Measurements from ENCODE around the gene ESF1. TPM values are rescaled to one million over a fixed set of nuclear protein-coding genes. Genes with fewer than 3 reads are reported as not detected.
A peak's percentile ranks its signal among the peaks of the same experiment; 100 is the strongest.
"Not testable (repeated sequence)": the region's sequence is repeated elsewhere in the genome, so short reads cannot be mapped to it uniquely, and the experiment has no call there.

ESF1 gene
- total RNA-seq, 8 experiments from 2014 or later: 13.9 to 29.6 (median 21.8) TPM

GRCh38 chr20:13756551-13756950 is 28.2 kb downstream of the ESF1 start:
- in situ Hi-C loops (cut with MboI; ENCODE audit: low pct_unique_long_range_greater_than_20kb in 2 of 9, low sequenced_read_pairs in 9 of 9, unreplicated experiment in 9 of 9): loop anchor here in 1 of 9 experiments (25.0 kb wide), 1 partner anchor 819 kb away; no protein-coding TSS in a partner anchor
- Histone ChIP-seq H3K4me1 (replicated peaks in 1 of 2) (no peaks in the 10 kb centered on the region), H3K4me3 (no peak overlapping the region), H3K27ac (no peak overlapping the region)
- WGBS, 10 experiments: 86 to 100% (median 100%) methylated on average over 1 of the region's 1 CpG; no CpG with 5 or more reads in 2 of the 10 experiments
- no peak for ATAC-seq (replicated peaks in 6 of 8)

DNA sequence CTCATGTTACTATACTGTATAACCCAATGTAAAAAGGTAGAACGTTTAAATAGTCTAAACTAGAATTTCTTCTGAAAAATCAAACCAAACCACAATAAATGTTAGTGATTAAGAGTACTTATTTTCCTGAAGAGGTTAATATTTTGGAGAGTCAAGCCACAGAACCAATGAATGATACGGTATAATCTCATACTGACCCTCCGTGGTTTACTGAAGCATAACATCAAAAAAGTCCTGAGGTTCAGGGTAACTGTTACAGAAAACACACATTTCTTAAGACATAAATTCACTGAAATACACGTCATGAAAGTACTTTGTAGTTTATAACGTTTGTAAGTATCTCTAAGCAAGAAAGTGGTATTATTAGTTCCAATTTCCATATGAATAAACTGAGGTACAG is 28.9 kb downstream of the ESF1 start:
- 55 to 100% (median 91%) methylated on average over 1 to 5 of the region's 5 CpGs; no CpG with 5 or more reads in 1 of the 10 experiments for WGBS, 10 experiments
- Histone ChIP-seq H3K4me1 (replicated peaks in 1 of 2) (no peaks in the 10 kb centered on the region), H3K27ac (no peak overlapping the region), H3K4me3 (no peak overlapping the region)
- in situ Hi-C loops (cut with MboI; ENCODE audit: low pct_unique_long_range_greater_than_20kb in 2 of 9, low sequenced_read_pairs in 9 of 9, unreplicated experiment in 9 of 9): loop anchor here in 1 of 9 experiments (25.0 kb wide), 1 partner anchor 819 kb away; no protein-coding TSS in a partner anchor
- ATAC-seq (replicated peaks in 6 of 8): no peak

DNA sequence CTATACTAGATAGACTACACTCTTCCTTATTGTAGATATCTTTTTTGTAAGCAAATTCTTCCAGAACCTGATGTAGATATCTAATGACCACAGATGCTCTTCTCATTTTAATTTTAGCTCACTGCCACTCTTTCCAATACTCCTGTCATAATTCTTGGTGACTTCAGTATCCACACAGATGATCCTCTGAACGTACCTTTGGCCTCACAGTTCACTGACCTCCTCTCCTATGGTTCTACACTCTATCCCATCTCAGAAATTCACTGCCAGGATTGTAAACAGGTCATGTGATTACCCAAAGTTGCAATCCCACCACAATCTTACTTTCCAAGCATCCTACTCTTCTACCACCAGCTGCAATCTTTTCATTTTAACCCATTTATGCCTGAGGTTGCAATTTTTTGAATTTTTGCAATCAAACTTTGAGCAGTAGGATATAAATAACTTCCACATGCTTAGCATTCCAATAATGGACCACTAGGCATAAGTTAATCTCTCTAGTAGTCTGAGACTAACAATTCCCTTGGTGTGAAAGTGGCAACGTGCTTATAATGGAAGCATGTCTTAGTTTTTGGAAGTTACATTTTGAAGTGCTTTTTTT is 31.2 kb downstream of the ESF1 start:
- 90 to 100% (median 98%) methylated on average over 1 to 2 of the region's 2 CpGs for WGBS, 10 experiments
- ATAC-seq (replicated peaks in 6 of 8): no peak
- no peaks in the 10 kb centered on the region for H3K4me1 ChIP-seq (replicated peaks in 1 of 2)
- no peak overlapping the region for H3K27ac ChIP-seq
- in situ Hi-C loops (cut with MboI; ENCODE audit: low pct_unique_long_range_greater_than_20kb in 2 of 9, low sequenced_read_pairs in 9 of 9, unreplicated experiment in 9 of 9): loop anchor here in 1 of 9 experiments (25.0 kb wide), 1 partner anchor 816 kb away; no protein-coding TSS in a partner anchor
- H3K4me3 ChIP-seq: no peak overlapping the region

- Histone ChIP-seq H3K27ac (no peak overlapping the region), H3K4me3 (no peak overlapping the region), H3K4me1 (replicated peaks in 1 of 2) (no peaks in the 10 kb centered on the region)
- in situ Hi-C loops (cut with MboI; ENCODE audit: low pct_unique_long_range_greater_than_20kb in 2 of 9, low sequenced_read_pairs in 9 of 9, unreplicated experiment in 9 of 9): loop anchor here in 1 of 9 experiments (25.0 kb wide), 1 partner anchor 813 kb away; no protein-coding TSS in a partner anchor
- no peak for ATAC-seq (replicated peaks in 6 of 8)
- 96 to 100% (median 100%) methylated on average over 1 to 3 of the region's 3 CpGs; no CpG with 5 or more reads in 3 of the 10 experiments for WGBS, 10 experiments
Measured at GRCh38 chr20:13749811-13750210, 34.9 kb downstream of the ESF1 start.

DNA sequence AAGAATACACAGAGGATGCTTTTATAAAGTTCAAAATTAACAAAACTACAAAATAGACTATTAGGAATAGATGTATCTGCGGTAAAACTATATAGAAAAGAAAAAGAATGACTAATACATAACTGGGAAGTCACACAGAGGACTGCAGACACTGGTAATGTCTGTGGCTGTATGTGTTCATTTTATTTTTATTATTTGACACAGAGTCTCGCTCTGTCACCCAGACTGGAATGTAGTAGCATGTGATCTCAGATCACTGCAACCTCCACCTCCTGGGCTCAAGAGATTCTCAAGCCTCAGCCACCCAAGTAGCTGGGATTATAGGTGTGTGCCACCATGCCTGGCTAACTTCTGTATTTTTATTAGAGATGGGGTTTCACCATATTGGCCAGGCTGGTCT is 38.9 kb downstream of the ESF1 start:
- ATAC-seq (replicated peaks in 6 of 8): no peak
- Histone ChIP-seq H3K27ac (no peak overlapping the region), H3K4me1 (replicated peaks in 1 of 2) (no peaks in the 10 kb centered on the region), H3K4me3 (no peak overlapping the region)
- in situ Hi-C loops (cut with MboI; ENCODE audit: low pct_unique_long_range_greater_than_20kb in 2 of 9, low sequenced_read_pairs in 9 of 9, unreplicated experiment in 9 of 9): no loop called here
- 67 to 100% (median 100%) methylated on average over 1 to 2 of the region's 2 CpGs; no CpG with 5 or more reads in 1 of the 10 experiments for WGBS, 10 experiments

DNA sequence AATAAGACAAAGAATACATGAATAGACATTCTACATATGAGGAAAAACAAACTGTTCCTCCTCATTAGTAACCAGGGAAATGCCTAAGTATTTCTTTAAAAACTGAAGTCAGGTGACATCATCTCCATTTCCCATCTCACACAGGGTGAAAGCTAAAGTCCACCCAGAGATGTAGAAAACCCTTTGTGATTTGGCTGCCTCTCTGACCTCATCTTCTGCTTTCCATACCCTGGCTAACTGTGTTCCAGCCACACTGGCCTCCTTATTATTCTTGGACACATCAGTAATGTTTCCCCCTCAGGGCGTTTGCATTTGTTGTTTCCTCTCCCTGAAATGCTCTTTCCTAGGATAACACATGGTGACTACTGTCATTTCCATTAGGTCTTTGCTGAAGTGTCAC is 40.4 kb downstream of the ESF1 start:
- ATAC-seq (replicated peaks in 6 of 8): peak in 5 of 8 experiments; percentile 50 to 99 (median 90)
- 0 to 100% (median 62%) methylated on average over 1 of the region's 1 CpG; no CpG with 5 or more reads in 6 of the 10 experiments for WGBS, 10 experiments
- Histone ChIP-seq H3K4me3 (no peak overlapping the region), H3K27ac (no peak overlapping the region), H3K4me1 (replicated peaks in 1 of 2) (no peaks in the 10 kb centered on the region)
- in situ Hi-C loops (cut with MboI; ENCODE audit: low pct_unique_long_range_greater_than_20kb in 2 of 9, low sequenced_read_pairs in 9 of 9, unreplicated experiment in 9 of 9): no loop called here

- H3K27ac ChIP-seq: no peak overlapping the region
- H3K4me1 ChIP-seq (replicated peaks in 1 of 2): no peaks in the 10 kb centered on the region
- in situ Hi-C loops (cut with MboI; ENCODE audit: low pct_unique_long_range_greater_than_20kb in 2 of 9, low sequenced_read_pairs in 9 of 9, unreplicated experiment in 9 of 9): no loop called here
- WGBS, 10 experiments: 53 to 100% (median 90%) methylated on average over 1 to 6 of the region's 6 CpGs; no CpG with 5 or more reads in 3 of the 10 experiments
- no peak for ATAC-seq (replicated peaks in 6 of 8)
- no peak overlapping the region for H3K4me3 ChIP-seq
Measured at GRCh38 chr20:13741879-13742278, 42.8 kb downstream of the ESF1 start.

GRCh38 chr20:13739731-13740649 is 44.7 kb downstream of the ESF1 start:
- no peak for ATAC-seq (replicated peaks in 6 of 8)
- 68 to 100% (median 94%) methylated on average over 2 to 3 of the region's 3 CpGs for WGBS, 10 experiments
- H3K4me3 ChIP-seq: no peak overlapping the region
- in situ Hi-C loops (cut with MboI; ENCODE audit: low pct_unique_long_range_greater_than_20kb in 2 of 9, low sequenced_read_pairs in 9 of 9, unreplicated experiment in 9 of 9): no loop called here
- no peak overlapping the region for H3K27ac ChIP-seq
- H3K4me1 ChIP-seq (replicated peaks in 1 of 2): no peaks in the 10 kb centered on the region

- H3K27ac ChIP-seq; H3K4me3 ChIP-seq; H3K4me1 ChIP-seq (replicated peaks in 1 of 2); ATAC-seq (replicated peaks in 6 of 8); in situ Hi-C loops (cut with MboI; ENCODE audit: low pct_unique_long_range_greater_than_20kb in 2 of 9, low sequenced_read_pairs in 9 of 9, unreplicated experiment in 9 of 9): not testable (repeated sequence)
- WGBS, 10 experiments: 80 to 100% (median 100%) methylated on average over 1 of the region's 1 CpG; no CpG with 5 or more reads in 4 of the 10 experiments
Measured at GRCh38 chr20:13738187-13738586, 46.5 kb downstream of the ESF1 start.

- ATAC-seq (replicated peaks in 6 of 8): peak in 3 of 8 experiments; percentile 24 to 82 (median 76)
- no peak overlapping the region for H3K4me3 ChIP-seq
- no peaks in the 10 kb centered on the region for H3K4me1 ChIP-seq (replicated peaks in 1 of 2)
- H3K27ac ChIP-seq: no peak overlapping the region
- in situ Hi-C loops (cut with MboI; ENCODE audit: low pct_unique_long_range_greater_than_20kb in 2 of 9, low sequenced_read_pairs in 9 of 9, unreplicated experiment in 9 of 9): no loop called here
- 0 to 100% (median 88%) methylated on average over 1 to 3 of the region's 3 CpGs for WGBS, 10 experiments
Measured at GRCh38 chr20:13736436-13737191, 48.1 kb downstream of the ESF1 start.

- Histone ChIP-seq H3K4me3 (no peak overlapping the region), H3K27ac (no peak overlapping the region), H3K4me1 (replicated peaks in 1 of 2) (no peaks in the 10 kb centered on the region)
- WGBS, 10 experiments: 89 to 100% (median 100%) methylated on average over 1 of the region's 1 CpG; no CpG with 5 or more reads in 2 of the 10 experiments
- in situ Hi-C loops (cut with MboI; ENCODE audit: low pct_unique_long_range_greater_than_20kb in 2 of 9, low sequenced_read_pairs in 9 of 9, unreplicated experiment in 9 of 9): no loop called here
- no peak for ATAC-seq (replicated peaks in 6 of 8)
Measured at GRCh38 chr20:13735826-13736225, 48.9 kb downstream of the ESF1 start.

DNA sequence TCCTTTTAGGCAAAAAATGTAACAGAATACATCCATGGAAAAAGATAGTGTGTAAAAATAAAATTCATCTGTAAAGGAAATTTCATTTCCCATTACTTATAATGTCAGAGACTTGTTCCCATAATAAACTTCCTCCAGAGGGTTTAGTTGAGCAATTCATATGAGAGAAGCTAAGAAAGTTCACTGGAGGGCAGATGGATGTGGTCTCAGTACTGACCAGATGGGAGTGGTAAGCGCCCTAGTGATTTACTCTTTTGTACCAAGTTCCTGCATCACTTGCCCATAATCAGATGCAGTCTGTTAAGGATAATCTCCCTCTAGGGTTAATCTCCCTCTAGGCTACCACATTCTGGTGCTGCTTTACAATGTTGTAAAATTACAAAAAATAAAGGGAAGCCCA is 61.7 kb downstream of the ESF1 start:
- ATAC-seq (replicated peaks in 6 of 8): no peak
- no peak overlapping the region for H3K4me3 ChIP-seq
- 83 to 100% (median 100%) methylated on average over 1 of the region's 1 CpG; no CpG with 5 or more reads in 5 of the 10 experiments for WGBS, 10 experiments
- no peaks in the 10 kb centered on the region for H3K4me1 ChIP-seq (replicated peaks in 1 of 2)
- in situ Hi-C loops (cut with MboI; ENCODE audit: low pct_unique_long_range_greater_than_20kb in 2 of 9, low sequenced_read_pairs in 9 of 9, unreplicated experiment in 9 of 9): no loop called here
- no peak overlapping the region for H3K27ac ChIP-seq

All from motor neuron (in vitro differentiated cells).